OCI-LY1 (cell line): ENCODE results near the gene ARHGAP35.

Experiments
- H2AFZ ChIP-seq: fragments of 200-600 bp; sonication (generic), shearing (Covaris generic); 2 replicates; pipeline ENCODE4 v1.6.0; 2014; ENCODE audit warnings: antibody characterized with exemption, mild to moderate bottlenecking, low read length
- H3F3A ChIP-seq: fragments of 200-600 bp; sonication (generic), shearing (Covaris generic); 2 replicates; pipeline ENCODE4 v1.6.0; 2014; ENCODE audit warnings: mild to moderate bottlenecking, antibody characterized with exemption, low read length, moderate library complexity; ENCODE audit not compliant: insufficient read depth
- H3K27ac ChIP-seq: fragments of 200-600 bp; sonication (generic); 2 replicates; pipeline ENCODE4 v1.5.1; 2014; ENCODE audit warnings: low read length, mixed run types, mild to moderate bottlenecking, low read depth; ENCODE audit not compliant: poor library complexity, severe bottlenecking
- H3K27me3 ChIP-seq: fragments of 200-600 bp; sonication (generic); 2 replicates; pipeline ENCODE4 v1.6.0; 2014; ENCODE audit warnings: antibody characterized with exemption, mild to moderate bottlenecking, low read length, moderate library complexity; ENCODE audit not compliant: insufficient read depth
- H3K36me3 ChIP-seq: fragments of 200-600 bp; sonication (generic); 2 replicates; pipeline ENCODE4 v1.6.1; 2014; ENCODE audit warnings: mild to moderate bottlenecking, antibody characterized with exemption, low read length, moderate library complexity, mixed read lengths; ENCODE audit not compliant: insufficient read depth
- H3K4me1 ChIP-seq: fragments of 200-600 bp; sonication (generic); 2 replicates; pipeline ENCODE4 v1.5.1; 2014; ENCODE audit warnings: mild to moderate bottlenecking, low read length, moderate library complexity; ENCODE audit not compliant: insufficient read depth, severe bottlenecking
- H3K4me2 ChIP-seq: fragments of 200-600 bp; sonication (generic), shearing (Covaris generic); 2 replicates; pipeline ENCODE4 v1.6.1; 2014; ENCODE audit warnings: low read length
- H3K4me3 ChIP-seq: fragments of 200-600 bp; sonication (generic); 2 replicates; pipeline ENCODE4 v1.5.1; 2014; ENCODE audit warnings: low read length, low read depth, mild to moderate bottlenecking, mixed read lengths; ENCODE audit not compliant: poor library complexity, severe bottlenecking
- H3K79me2 ChIP-seq: fragments of 200-600 bp; shearing (Covaris generic); 2 replicates; pipeline ENCODE4 v1.6.1; 2016; ENCODE audit warnings: mixed run types, low read length, mixed read lengths; ENCODE audit not compliant: insufficient read depth
- H3K9ac ChIP-seq: fragments of 200-600 bp; sonication (generic), shearing (Covaris generic); 2 replicates; pipeline ENCODE4 v1.6.1; 2014; ENCODE audit warnings: mild to moderate bottlenecking, low read length, mixed read lengths
- H3K9me2 ChIP-seq: fragments of 200-600 bp; sonication (generic), shearing (Covaris generic); 2 replicates; pipeline ENCODE4 v1.6.1; 2014; ENCODE audit warnings: low read depth, mild to moderate bottlenecking, low read length, mixed read lengths
- H3K9me3 ChIP-seq: fragments of 200-600 bp; shearing (Covaris generic); 2 replicates; pipeline ENCODE4 v1.6.1; 2014; ENCODE audit warnings: low read length, mixed read lengths
- H4K20me1 ChIP-seq: fragments of 200-600 bp; sonication (generic), shearing (Covaris generic); 2 replicates; pipeline ENCODE4 v1.6.0; 2016; ENCODE audit warnings: mild to moderate bottlenecking, low read length; ENCODE audit not compliant: insufficient read depth
- CTCF ChIP-seq: fragments of 200-600 bp; sonication (generic), shearing (Covaris generic); IDR thresholded peaks from 2 replicates; pipeline ENCODE4 v1.5.1; 2017; ENCODE audit warnings: mild to moderate bottlenecking, antibody characterized with exemption, low read length, moderate library complexity, mixed read lengths
- EZH2 ChIP-seq: fragments of 200-600 bp; sonication (generic), shearing (Covaris generic); IDR thresholded peaks from 2 replicates; pipeline ENCODE4 v1.8.0; 2017; ENCODE audit warnings: borderline replicate concordance, mixed run types, mild to moderate bottlenecking, antibody characterized with exemption, low read length, moderate library complexity, mixed read lengths

The ARHGAP35 gene

GRCh38 chr19:46904114-46905060, 43.6 kb downstream of the ARHGAP35 start:
- Histone ChIP-seq H3K9me2 (no peaks in the 10 kb centered on the region), H3K9ac (no peak overlapping the region), H4K20me1 (no peaks in the 10 kb centered on the region), H3K4me1 (peaks cover 69% of the 10 kb centered on the region), H3K4me3 (no peak overlapping the region), H3K9me3 (no peaks in the 10 kb centered on the region), H3F3A (no peaks in the 10 kb centered on the region), H2AFZ (no peak overlapping the region), H3K4me2 (no peak overlapping the region), H3K36me3 (peaks cover 4% of the 10 kb centered on the region; the same call in 1 of the 2 replicates), H3K79me2 (peaks cover 88% of the 10 kb centered on the region), H3K27ac (no peak overlapping the region), H3K27me3 (no peaks in the 10 kb centered on the region)
- TF ChIP-seq CTCF (no peak), EZH2 (no peak)

GRCh38 chr19:46906221-46906620, 45.4 kb downstream of the ARHGAP35 start:
- TF ChIP-seq EZH2: no peak
- no peak for TF ChIP-seq CTCF
- Histone ChIP-seq H3K27ac (peak overlapping the region; percentile 73), H3F3A (no peaks in the 10 kb centered on the region), H3K4me1 (peaks cover 69% of the 10 kb centered on the region), H3K4me2 (no peak overlapping the region), H3K9me3 (no peaks in the 10 kb centered on the region), H3K9me2 (no peaks in the 10 kb centered on the region), H3K36me3 (peaks cover 4% of the 10 kb centered on the region; the same call in 1 of the 2 replicates), H3K27me3 (no peaks in the 10 kb centered on the region), H3K4me3 (no peak overlapping the region), H3K79me2 (peaks cover 84% of the 10 kb centered on the region), H2AFZ (no peak overlapping the region), H4K20me1 (no peaks in the 10 kb centered on the region), H3K9ac (no peak overlapping the region)

- Histone ChIP-seq H2AFZ (no peak overlapping the region), H3F3A (no peaks in the 10 kb centered on the region), H3K9ac (no peak overlapping the region), H3K79me2 (peaks cover 84% of the 10 kb centered on the region), H3K4me2 (no peak overlapping the region), H3K27ac (no peak overlapping the region), H3K9me3 (no peaks in the 10 kb centered on the region), H3K36me3 (peaks cover 4% of the 10 kb centered on the region; the same call in 1 of the 2 replicates), H4K20me1 (no peaks in the 10 kb centered on the region), H3K9me2 (no peaks in the 10 kb centered on the region), H3K4me3 (no peak overlapping the region), H3K4me1 (peaks cover 70% of the 10 kb centered on the region), H3K27me3 (no peaks in the 10 kb centered on the region)
- no peak for TF ChIP-seq EZH2
- no peak for TF ChIP-seq CTCF
Measured at GRCh38 chr19:46907880-46908279, 47.1 kb downstream of the ARHGAP35 start.
